CD4-positive, alpha-beta T cell treated with Interferon alpha-2 for 1 hour (primary cell): Measurements from ENCODE around the gene LSR.
A peak's percentile ranks its signal among the peaks of the same experiment; 100 is the strongest.

Source experiments
- DNase-seq, 2 donors: peaks; one replicate each; pipeline ENCODE4 v3.0.0-alpha.2; 2020 to 2022

LSR gene

DNA sequence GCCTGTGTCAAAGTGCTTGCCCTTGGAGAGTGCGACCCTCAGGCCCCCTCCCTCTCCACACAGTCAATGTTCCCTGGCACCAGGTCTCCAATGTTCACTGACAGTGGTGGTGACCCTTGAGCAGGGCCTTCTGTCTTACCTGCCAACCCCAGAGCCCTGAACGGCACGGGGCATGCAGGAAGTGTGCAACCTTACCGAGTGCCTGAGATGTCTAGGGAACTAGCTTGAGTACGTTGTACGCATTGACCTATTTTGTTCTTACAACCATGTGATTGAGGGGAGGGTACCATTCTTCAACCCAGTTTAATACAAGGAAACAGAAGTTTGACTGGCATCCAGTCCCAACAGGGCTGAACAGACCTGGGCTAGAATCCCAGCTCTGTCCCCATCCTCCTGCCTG, 56.4 kb downstream of the LSR start:
- no peak for DNase-seq

GRCh38 chr19:35306473-35307246, 57.9 kb downstream of the LSR start:
- peak in 1 of 2 donors; percentile 14 for DNase-seq

- no peak for DNase-seq
These were observed 59.1 kb downstream of the LSR start for GRCh38 chr19:35307931-35308330.

GRCh38 chr19:35308910-35309309, 60.1 kb downstream of the LSR start:
- no peak for DNase-seq

- DNase-seq: no peak
These were observed 60.9 kb downstream of the LSR start for GRCh38 chr19:35309481-35310279.

DNA sequence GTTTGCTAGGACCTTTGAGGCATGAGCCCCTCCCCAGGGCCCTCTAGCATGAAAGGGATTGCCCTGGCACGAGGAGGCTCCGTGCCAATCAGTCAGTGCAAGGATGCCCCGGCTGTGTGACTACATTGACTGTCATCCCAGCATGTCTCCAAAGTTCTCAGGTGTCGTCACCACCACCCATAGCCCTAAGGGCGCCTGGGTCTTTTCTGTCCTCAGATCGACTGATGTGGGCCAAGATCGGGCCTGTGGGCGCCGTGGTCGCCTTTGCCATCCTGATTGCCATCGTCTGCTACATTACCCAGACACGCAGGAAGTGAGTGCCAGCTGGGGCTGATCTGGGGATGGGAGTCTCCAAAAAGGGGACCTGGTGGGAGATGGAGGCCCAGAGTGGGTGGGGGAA, 61.5 kb downstream of the LSR start:
- DNase-seq: no peak

DNA sequence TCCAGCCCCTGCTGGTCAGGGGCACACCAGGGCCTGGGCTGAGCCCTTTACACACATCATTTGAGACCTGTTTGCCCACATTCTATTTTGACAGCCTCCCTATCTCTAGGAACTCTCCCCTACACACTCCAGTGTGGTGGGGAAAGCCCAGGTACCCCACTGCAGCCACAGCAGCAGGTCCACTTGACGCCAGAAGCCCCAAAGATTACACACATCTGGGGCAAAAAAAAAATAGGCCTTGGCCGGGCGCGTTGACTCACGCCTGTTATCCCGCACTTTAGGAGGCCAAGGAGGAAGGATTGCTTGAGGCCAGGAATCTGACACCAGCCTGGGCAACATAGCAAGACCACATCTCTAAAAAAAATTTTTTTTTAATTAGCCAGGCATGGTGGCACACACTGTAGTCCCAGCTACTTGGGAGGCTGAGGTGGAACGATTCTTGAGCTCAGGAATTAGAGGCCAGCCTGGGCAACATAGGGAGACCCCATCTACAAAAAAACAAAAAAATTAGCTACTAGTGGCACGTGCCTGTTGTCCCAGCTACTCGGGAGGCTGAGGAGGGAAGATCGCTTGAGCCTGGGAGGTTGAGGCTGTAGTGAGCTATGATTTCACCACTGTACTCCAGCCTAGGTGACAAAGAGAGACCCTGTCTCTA, 62.1 kb downstream of the LSR start:
- DNase-seq: no peak

DNA sequence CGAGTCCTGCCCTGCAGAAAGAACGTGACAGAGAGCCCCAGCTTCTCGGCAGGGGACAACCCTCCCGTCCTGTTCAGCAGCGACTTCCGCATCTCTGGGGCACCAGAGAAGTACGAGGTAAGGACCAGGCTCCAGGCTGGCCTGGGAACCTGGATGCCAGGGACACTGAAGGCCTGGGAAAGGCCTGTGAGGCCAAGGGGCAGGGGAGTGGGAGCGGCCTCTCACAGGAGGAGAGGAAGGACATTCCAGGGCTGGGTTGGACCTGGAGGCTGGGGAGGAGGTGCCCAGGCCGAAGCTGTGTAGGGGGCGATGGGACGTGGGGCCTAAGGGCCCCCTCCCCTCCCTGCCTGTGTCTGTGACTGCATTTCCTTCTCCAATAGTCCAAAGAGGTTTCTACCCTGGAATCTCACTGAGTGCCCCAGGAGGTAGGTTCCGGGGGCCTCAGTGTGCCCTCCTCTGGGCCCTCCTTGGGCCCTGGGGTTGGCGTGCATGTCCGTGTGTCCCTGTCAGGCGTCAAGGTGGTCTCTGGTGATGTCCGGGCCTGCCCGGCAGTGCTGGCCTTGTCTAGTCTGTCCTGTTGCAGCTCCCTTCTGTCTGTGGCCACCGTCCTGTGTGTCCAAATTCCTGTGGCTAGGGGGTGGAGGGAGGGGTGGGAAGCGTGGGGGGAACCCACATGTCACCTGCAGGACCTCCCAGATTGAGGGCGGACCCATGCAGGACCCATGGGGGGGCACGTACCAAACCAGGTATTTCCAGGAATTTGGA, 63.3 kb downstream of the LSR start:
- DNase-seq: no peak

GRCh38 chr19:35313587-35313986, 64.8 kb downstream of the LSR start:
- DNase-seq: no peak

- DNase-seq: no peak
These were observed 65.2 kb downstream of the LSR start for GRCh38 chr19:35314031-35314430.

GRCh38 chr19:35314858-35315470, 66.2 kb downstream of the LSR start:
- DNase-seq: no peak

GRCh38 chr19:35315883-35316282, 67.1 kb downstream of the LSR start:
- no peak for DNase-seq

DNA sequence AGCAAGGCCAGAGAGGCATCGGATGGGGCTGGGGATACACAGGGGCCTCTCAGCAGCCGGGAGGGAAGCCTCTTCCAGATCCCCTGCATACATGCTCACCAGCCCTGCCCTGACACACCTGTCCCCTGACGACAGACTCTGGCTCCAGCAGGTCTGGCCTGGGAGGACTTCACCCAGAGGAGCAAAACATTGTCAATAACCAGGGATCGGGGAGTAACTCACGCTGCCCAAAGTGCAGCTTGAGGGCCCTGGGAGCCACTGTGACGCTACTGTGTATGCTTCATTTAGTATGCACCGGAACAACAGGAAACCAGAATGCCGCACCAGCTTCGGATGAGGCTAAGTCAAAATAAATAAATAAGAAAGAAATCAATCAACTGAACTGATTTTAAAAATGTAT, 67.8 kb downstream of the LSR start:
- DNase-seq: no peak
